Prostate gland (tissue), 2 donors: ENCODE measurements around the gene DSCAM. TPM values are rescaled to one million over a fixed set of nuclear protein-coding genes. Genes with fewer than 3 reads are reported as not detected.

ENCODE experiments used
- DNase-seq: peaks from one replicate; pipeline ENCODE4 v3.0.0-alpha.2; 2019; ENCODE audit warnings: low spot score
- H3K27ac ChIP-seq, 2 donors: fragments of 200-600 bp; sonication (generic); 2 replicates each; pipeline ENCODE4 v1.5.1; 2017 to 2019
- H3K27me3 ChIP-seq: fragments of 200-600 bp; sonication (generic); replicated peaks from 2 replicates; pipeline ENCODE4 v1.5.1; 2019; ENCODE audit not compliant: insufficient read depth
- H3K36me3 ChIP-seq, 2 donors: fragments of 200-600 bp; sonication (generic); 1 replicate in 1 of 2; 2 replicates in 1 of 2; pipeline versions ENCODE4 v1.5.1 to v1.8.1; 2017 to 2019
- H3K4me1 ChIP-seq: fragments of 200-600 bp; sonication (generic); replicated peaks from 2 replicates; pipeline ENCODE4 v1.5.1; 2019
- H3K4me3 ChIP-seq, 2 donors: fragments of 200-600 bp; sonication (generic); 2 replicates each; pipeline ENCODE4 v1.5.1; 2017 to 2019
- H3K9me3 ChIP-seq: fragments of 200-600 bp; sonication (generic); 2 replicates; pipeline ENCODE4 v1.5.1; 2017
- POLR2A ChIP-seq: fragments of 450-650 bp; IDR thresholded peaks from one replicate; pipeline ENCODE4 v1.6.1; 2016; ENCODE audit warnings: antibody characterized with exemption, mild to moderate bottlenecking
- POLR2AphosphoS5 ChIP-seq: sonication (generic); formaldehyde crosslinking; IDR thresholded peaks from one replicate; pipeline ENCODE4 v1.6.1; 2017; ENCODE audit warnings: antibody characterized with exemption
- WGBS: methylation state at CpG from one replicate; pipeline ENCODE4 v1.1.5; 2018; 5-methylcytosine and 5-hydroxymethylcytosine counted together
- intact Hi-C: fragments of 100-400 bp; cut with DNase I; formaldehyde crosslinking; loops from one replicate; pipeline ENCODE4 v1.14.2; 2022
- total RNA-seq, 2 donors: library from RNA; depleted of rRNA; stranded (reverse); fragments of >200 nt; gene quantifications; one replicate each; pipeline ENCODE4 v1.1.0, GENCODE V29; 2016
- TF ChIP-seq, protein P1 (sequence below), 4 experiments: fragments of 200-600 bp in 2 of 4; fragments of 450-650 bp in 2 of 4; sonication (generic) in 2 of 4; IDR thresholded peaks; 1 replicate in 3 of 4; 2 replicates in 1 of 4; pipeline ENCODE4 v1.5.1; 2016 to 2019; ENCODE audit warnings: antibody characterized with exemption in 4 of 4, mild to moderate bottlenecking in 2 of 4, moderate library complexity in 2 of 4

Gene DSCAM
- total RNA-seq, 2 donors from 2014 or later, result under 0.01 to 1.6 TPM

DNA sequence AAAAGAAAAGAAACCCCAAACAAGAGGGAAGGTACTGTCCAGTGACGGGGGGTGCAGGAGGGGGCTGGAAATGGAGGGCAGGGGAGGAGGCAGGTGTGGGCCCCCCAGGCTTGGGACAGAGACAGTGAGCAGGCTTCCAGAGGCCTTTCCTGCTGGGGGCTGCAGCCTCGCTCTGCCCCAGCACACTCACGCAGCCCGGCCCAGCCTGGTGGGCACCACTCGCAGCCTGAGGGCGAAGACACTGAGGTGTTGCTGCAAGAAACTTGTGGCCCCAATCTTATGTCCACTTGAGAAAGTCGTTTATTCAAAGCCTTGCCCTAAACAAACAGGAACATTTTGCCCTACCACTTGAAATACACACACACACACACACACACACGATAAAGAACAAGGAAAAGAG is 705.3 kb downstream of the DSCAM start:
- TF ChIP-seq POLR2AphosphoS5 (no peak), POLR2A (no peak)
- TF ChIP-seq, protein P1, sequence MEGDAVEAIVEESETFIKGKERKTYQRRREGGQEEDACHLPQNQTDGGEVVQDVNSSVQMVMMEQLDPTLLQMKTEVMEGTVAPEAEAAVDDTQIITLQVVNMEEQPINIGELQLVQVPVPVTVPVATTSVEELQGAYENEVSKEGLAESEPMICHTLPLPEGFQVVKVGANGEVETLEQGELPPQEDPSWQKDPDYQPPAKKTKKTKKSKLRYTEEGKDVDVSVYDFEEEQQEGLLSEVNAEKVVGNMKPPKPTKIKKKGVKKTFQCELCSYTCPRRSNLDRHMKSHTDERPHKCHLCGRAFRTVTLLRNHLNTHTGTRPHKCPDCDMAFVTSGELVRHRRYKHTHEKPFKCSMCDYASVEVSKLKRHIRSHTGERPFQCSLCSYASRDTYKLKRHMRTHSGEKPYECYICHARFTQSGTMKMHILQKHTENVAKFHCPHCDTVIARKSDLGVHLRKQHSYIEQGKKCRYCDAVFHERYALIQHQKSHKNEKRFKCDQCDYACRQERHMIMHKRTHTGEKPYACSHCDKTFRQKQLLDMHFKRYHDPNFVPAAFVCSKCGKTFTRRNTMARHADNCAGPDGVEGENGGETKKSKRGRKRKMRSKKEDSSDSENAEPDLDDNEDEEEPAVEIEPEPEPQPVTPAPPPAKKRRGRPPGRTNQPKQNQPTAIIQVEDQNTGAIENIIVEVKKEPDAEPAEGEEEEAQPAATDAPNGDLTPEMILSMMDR (IDR thresholded peaks at IDR 0.05), result no peak
- H3K27me3 ChIP-seq, result no peaks in the 10 kb centered on the region
- no peaks in the 10 kb centered on the region for H3K9me3 ChIP-seq
- no peaks in the 10 kb centered on the region for H3K36me3 ChIP-seq
- H3K4me1 ChIP-seq, result no peaks in the 10 kb centered on the region
- H3K27ac ChIP-seq, result no peak overlapping the region
- no peak for DNase-seq
- 59% methylated on average over 8 of the region's 8 CpGs for WGBS
- intact Hi-C loops, result loop anchor here (5.0 to 10.0 kb wide), 2 partner anchors 243 to 926 kb away; no protein-coding TSS in a partner anchor
- no peak overlapping the region for H3K4me3 ChIP-seq

DNA sequence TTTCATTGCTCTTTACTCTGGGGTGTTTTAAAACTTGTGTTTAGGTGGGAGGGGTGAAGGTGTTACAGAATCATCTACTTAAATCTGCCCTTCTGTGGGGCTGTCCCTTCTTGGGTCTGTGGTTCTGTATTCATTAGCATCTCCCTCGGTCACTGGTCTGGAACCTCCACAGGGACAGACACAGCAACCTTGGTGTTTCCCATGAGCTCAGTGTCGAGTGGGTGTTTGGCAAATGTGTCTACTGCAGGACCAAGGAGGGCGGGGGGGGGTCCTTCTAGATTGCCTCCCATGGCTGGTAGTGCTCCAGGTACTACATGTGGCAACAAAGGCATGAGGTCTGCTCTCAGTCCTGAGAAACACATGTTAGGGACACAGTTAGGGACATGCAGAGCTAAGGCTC is 706.3 kb downstream of the DSCAM start:
- no peak overlapping the region for H3K27ac ChIP-seq
- DNase-seq, result no peak
- no peak overlapping the region for H3K4me3 ChIP-seq
- no peak for TF ChIP-seq POLR2A
- WGBS, result 80% methylated on average over 3 of the region's 3 CpGs
- H3K27me3 ChIP-seq, result no peaks in the 10 kb centered on the region
- no peaks in the 10 kb centered on the region for H3K9me3 ChIP-seq
- H3K4me1 ChIP-seq, result no peaks in the 10 kb centered on the region
- intact Hi-C loops, result loop anchor here (5.0 to 10.0 kb wide), 2 partner anchors 244 to 927 kb away; no protein-coding TSS in a partner anchor
- H3K36me3 ChIP-seq, result no peaks in the 10 kb centered on the region

DNA sequence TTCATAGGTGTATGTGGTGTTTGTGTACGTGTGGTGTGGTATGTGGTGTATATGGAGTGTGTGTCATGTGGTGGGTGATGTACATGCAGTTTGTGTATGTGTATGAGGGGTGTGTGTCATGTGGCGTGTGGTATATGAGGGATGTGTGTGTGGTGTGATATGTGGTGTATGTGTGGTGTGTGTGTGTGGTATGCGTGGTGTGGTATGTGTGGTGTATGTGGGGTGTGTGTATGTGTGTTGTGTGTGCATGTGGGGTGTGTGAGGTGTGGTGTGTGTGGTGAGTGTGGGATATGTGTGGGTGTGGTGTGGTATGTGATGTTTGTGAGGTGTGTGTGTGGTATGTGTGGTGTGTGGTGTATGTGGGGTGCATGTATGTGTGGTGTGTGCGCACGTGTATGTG is 707.3 kb downstream of the DSCAM start:
- Histone ChIP-seq H3K9me3 (no peaks in the 10 kb centered on the region), H3K27ac (no peak overlapping the region), H3K27me3 (no peaks in the 10 kb centered on the region), H3K4me1 (no peaks in the 10 kb centered on the region), H3K36me3 (no peaks in the 10 kb centered on the region), H3K4me3 (no peak overlapping the region)
- intact Hi-C loops, result loop anchor here (5.0 to 10.0 kb wide), 2 partner anchors 245 to 928 kb away; no protein-coding TSS in a partner anchor
- DNase-seq, result no peak
- WGBS, result 63% methylated on average over 5 of the region's 5 CpGs
- TF ChIP-seq POLR2A, result no peak
- TF ChIP-seq, protein P1 (IDR thresholded peaks at IDR 0.05), result no peak
- no peak for TF ChIP-seq POLR2AphosphoS5

DNA sequence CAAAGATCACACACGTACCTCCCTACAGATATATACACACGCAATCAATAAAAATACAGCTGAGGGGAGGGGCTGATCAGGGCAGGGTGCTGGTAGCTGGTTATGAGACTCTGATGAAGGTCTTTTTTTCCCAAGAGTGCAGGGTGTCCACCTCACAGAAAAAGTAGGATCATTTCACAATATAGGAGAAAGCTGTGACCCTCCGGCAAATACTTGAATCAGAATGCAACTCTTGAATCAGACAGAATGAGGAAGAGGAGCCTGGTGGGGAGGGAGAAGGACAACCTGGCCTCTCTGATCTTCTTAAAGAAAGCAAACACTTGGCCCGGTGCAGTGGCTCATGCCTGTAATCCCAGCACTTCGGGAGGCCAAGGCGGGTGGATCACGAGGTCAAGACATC is 710.4 kb downstream of the DSCAM start:
- intact Hi-C loops, result no loop called here
- Histone ChIP-seq H3K4me1 (no peaks in the 10 kb centered on the region), H3K27me3 (no peaks in the 10 kb centered on the region), H3K4me3 (no peak overlapping the region), H3K27ac (no peak overlapping the region), H3K36me3 (no peaks in the 10 kb centered on the region), H3K9me3 (no peaks in the 10 kb centered on the region)
- TF ChIP-seq, protein P1 (IDR thresholded peaks at IDR 0.05), result no peak
- TF ChIP-seq POLR2AphosphoS5 (no peak), POLR2A (no peak)
- 86% methylated on average over 7 of the region's 7 CpGs for WGBS
- no peak for DNase-seq

DNA sequence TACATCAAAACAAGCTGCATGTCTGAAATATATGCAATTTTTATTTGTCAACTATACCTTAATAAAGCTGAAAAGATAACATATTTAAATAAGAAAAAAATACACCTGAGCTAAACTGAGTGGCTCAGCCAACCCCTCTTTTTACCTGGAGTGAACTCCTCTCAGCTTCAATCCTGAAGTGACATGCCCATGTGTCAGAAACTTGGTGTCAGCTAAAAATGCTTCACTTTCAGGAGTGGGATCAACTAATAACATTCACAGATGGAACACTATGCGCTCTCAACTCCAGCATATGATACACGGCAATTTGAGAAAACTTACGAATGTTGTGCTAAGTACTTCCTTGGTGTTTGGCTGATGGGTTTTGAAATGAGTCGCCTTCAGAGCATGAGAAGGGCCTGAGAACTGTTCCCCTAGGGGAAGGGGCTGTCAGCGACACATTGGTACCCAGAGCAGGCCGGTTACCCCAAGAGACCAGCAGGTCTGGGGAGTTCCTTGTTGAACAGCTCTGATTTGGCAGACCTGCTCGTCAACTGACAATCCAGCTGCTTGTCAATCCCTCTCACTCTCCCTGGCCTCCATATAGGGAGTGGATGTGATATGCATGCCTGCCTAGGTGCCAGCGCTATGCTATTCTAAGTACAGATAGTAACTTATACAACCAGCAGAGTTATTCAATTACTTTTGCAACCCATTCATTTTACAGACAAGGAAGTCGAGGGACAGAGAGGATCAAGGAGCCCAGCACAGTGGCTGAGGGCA is 712.0 kb downstream of the DSCAM start:
- Histone ChIP-seq H3K4me1 (no peaks in the 10 kb centered on the region), H3K9me3 (no peaks in the 10 kb centered on the region), H3K27me3 (no peaks in the 10 kb centered on the region), H3K27ac (no peak overlapping the region), H3K36me3 (no peaks in the 10 kb centered on the region), H3K4me3 (no peak overlapping the region)
- no peak for DNase-seq
- intact Hi-C loops, result no loop called here
- WGBS, result 90% methylated on average over 9 of the region's 9 CpGs
- TF ChIP-seq, protein P1 (IDR thresholded peaks at IDR 0.05), result no peak
- no peak for TF ChIP-seq POLR2A
- no peak for TF ChIP-seq POLR2AphosphoS5
